Measurements from ENCODE around the gene COL8A2. TPM values are rescaled to one million over a fixed set of nuclear protein-coding genes. Genes with fewer than 3 reads are reported as not detected.

The COL8A2 gene
- polyA plus RNA-seq, 1 experiment = 6.8 TPM

DNA sequence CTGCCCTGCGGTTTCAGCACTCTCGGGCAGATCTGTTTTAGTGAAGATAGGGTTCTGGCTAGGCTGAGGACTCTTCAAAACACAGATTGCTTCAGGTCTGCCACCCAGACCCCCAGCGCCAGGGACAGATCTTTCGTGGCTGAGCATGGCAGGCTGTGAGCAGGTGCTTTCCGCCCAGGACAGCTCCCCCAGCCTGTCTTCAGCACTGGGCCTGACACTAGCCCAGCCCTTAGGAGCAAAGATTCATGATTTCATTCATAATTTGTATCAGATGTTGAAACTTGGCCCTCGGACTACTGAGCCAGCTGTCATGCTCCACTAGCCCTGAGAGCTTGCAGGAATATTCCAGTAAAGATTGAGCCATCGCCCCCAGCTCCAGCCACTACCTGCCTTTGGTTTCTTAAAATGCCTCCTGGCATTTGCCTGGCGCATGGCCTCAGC is 30.4 kb downstream of the COL8A2 start:
- POLR2A ChIA-PET = no interaction called here
- no peak for DNase-seq (ENCODE audit: low read depth)
- peaks cover 29% of the 10 kb centered on the region for H3K36me3 ChIP-seq (ENCODE audit: control insufficient read depth, insufficient read depth, low read length)

DNA sequence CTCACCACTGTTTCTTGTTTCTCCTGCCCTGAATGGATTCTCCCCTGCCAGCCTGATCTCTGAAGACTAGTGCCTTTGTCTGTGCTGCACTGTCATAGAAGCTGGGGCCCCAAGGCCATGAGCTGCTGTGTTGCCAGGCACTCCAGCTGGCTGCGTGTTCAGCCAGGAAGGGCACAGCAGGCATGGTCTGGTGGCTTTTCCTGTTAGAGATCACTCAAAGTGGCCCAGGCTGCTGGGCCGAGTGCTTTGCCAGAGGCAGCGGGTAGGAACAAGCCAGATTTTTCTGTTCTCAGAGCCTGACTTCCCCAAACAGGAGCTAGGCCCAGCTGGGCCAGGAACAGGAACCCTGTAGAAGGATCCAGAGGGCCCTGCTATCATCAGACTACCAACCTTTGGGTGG is 31.1 kb downstream of the COL8A2 start:
- peaks cover 29% of the 10 kb centered on the region for H3K36me3 ChIP-seq (ENCODE audit: control insufficient read depth, insufficient read depth, low read length)
- ChIA-PET CTCF (interaction anchor here (2.2 to 17.9 kb wide), 2 partner anchors 39 to 94 kb away, joined by 25 to 382 read pairs; no protein-coding TSS in a partner anchor), POLR2A (no interaction called here)
- DNase-seq (ENCODE audit: low read depth) = no peak
- no peaks in the 10 kb centered on the region for H3K27me3 ChIP-seq (ENCODE audit: control insufficient read depth, insufficient read depth, low read length)
- no peak for TF ChIP-seq CTCF (IDR thresholded peaks at IDR 0.05; ENCODE audit: insufficient read depth, low read depth, low read length)
- no peak overlapping the region for H3K4me3 ChIP-seq (ENCODE audit: low read depth, low read length)

More for the DNA sequence above, 30.4 kb downstream of the COL8A2 start:
- TF ChIP-seq CTCF (IDR thresholded peaks at IDR 0.05; ENCODE audit: insufficient read depth, low read depth, low read length) = no peak
- H3K4me3 ChIP-seq (ENCODE audit: low read depth, low read length) = no peak overlapping the region
- no peaks in the 10 kb centered on the region for H3K27me3 ChIP-seq (ENCODE audit: control insufficient read depth, insufficient read depth, low read length)
- CTCF ChIA-PET = interaction anchor here (0.9 to 17.9 kb wide), 4 partner anchors 12 to 94 kb away, joined by 4 to 382 read pairs (median 14); no protein-coding TSS in a partner anchor

DNA sequence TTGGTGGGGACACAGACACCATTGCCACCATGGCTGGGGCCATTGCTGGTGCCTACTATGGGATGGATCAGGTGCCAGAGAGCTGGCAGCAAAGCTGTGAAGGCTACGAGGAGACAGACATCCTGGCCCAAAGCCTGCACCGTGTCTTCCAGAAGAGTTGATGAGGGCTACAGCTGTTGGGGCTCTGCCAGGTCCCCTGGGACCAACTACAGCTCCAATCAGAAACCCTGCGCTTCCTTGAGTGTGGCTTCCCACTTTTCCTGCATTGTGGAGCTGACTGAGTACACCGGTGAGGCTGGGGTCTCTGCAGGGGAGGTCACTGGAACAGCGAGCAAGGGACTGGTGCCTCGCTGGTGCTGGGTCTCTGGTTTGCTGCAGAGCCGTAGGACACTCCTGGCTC is 31.8 kb downstream of the COL8A2 start:
- Histone ChIP-seq H3K36me3 (ENCODE audit: control insufficient read depth, insufficient read depth, low read length) (peaks cover 29% of the 10 kb centered on the region), H3K27me3 (ENCODE audit: control insufficient read depth, insufficient read depth, low read length) (no peaks in the 10 kb centered on the region), H3K4me3 (ENCODE audit: low read depth, low read length) (no peak overlapping the region)
- CTCF ChIA-PET = interaction anchor here (17.9 kb wide), 1 partner anchor 40 kb away, joined by 382 read pairs; no protein-coding TSS in a partner anchor
- no peak for TF ChIP-seq CTCF (IDR thresholded peaks at IDR 0.05; ENCODE audit: insufficient read depth, low read depth, low read length)
- POLR2A ChIA-PET = no interaction called here
- no peak for DNase-seq (ENCODE audit: low read depth)

- POLR2A ChIA-PET = no interaction called here
- TF ChIP-seq CTCF (IDR thresholded peaks at IDR 0.05; ENCODE audit: insufficient read depth, low read depth, low read length) = no peak
- Histone ChIP-seq H3K36me3 (ENCODE audit: control insufficient read depth, insufficient read depth, low read length) (peaks cover 29% of the 10 kb centered on the region), H3K27me3 (ENCODE audit: control insufficient read depth, insufficient read depth, low read length) (no peaks in the 10 kb centered on the region), H3K4me3 (ENCODE audit: low read depth, low read length) (no peak overlapping the region)
- DNase-seq (ENCODE audit: low read depth) = no peak
- CTCF ChIA-PET = interaction anchor here (0.7 to 4.4 kb wide), 2 partner anchors 43 to 260 kb away, joined by 3 to 22 read pairs; no protein-coding TSS in a partner anchor
Measured at GRCh38 chr1:36092798-36093185, 32.2 kb downstream of the COL8A2 start.

GRCh38 chr1:36092166-36092797 is 32.7 kb downstream of the COL8A2 start:
- ChIA-PET POLR2A (no interaction called here), CTCF (interaction anchor here (0.7 to 4.4 kb wide), 2 partner anchors 43 to 261 kb away, joined by 3 to 22 read pairs; no protein-coding TSS in a partner anchor)
- peaks cover 29% of the 10 kb centered on the region for H3K36me3 ChIP-seq (ENCODE audit: control insufficient read depth, insufficient read depth, low read length)
- no peak for DNase-seq (ENCODE audit: low read depth)
- TF ChIP-seq CTCF (IDR thresholded peaks at IDR 0.05; ENCODE audit: insufficient read depth, low read depth, low read length) = no peak
- H3K4me3 ChIP-seq (ENCODE audit: low read depth, low read length) = no peak overlapping the region
- H3K27me3 ChIP-seq (ENCODE audit: control insufficient read depth, insufficient read depth, low read length) = no peaks in the 10 kb centered on the region
